ENCODE data around the gene THSD4. TPM values are rescaled to one million over a fixed set of nuclear protein-coding genes. Genes with fewer than 3 reads are reported as not detected.
A peak's percentile ranks its signal among the peaks of the same experiment; 100 is the strongest.

THSD4 gene
- total RNA-seq, 1 donor from 2014 or later, result 2.5 TPM

DNA sequence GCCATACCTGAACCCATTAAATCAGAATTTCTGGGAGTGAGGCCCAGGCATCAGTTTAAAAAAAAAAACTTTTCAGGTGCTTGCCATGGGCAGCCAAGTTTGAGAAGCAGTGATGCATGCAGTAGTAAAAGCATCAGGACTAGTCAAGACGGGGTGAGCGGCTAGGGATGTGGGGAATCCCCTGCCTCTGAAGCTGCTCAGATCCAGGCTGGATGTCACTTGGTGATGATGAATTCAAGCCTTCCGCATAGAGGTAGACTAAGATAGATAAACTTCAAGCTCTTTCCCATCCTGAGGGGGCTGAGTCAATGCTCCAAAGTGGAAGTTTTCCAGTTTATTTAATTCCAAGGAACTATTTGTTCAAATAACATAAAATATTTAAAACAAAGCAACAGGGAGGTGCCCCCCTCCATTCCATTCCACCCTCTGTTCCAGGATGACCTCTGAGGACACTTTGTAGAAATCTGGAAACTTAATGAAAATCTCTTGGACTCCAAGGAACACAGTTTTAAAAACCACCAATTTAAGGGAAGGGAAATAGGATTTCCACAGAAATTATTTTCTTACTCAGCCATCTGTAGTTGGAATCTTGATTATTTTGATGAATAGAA, 594.6 kb downstream of the THSD4 start:
- no peak overlapping the region for H3K9ac ChIP-seq (ENCODE audit: low read length)
- FAIRE-seq, result no peak

DNA sequence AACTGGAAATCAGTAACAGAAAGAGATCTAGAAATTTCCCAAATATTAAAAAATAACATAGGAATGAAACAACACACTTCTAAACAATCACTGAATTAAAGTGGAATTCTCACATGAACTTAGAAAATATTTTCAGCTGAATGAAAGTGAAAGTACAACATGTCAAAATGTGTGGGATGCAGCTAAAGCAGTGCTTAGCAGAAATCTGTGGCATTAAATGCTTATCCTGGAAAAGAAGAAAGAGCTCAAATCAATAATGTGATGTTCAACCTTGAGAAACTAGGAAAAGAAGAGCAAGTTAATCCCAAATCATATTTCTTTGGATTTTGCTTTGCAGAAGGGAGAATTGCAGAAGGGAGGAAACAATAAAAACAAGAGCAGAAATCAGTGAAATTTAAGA, 596.9 kb downstream of the THSD4 start:
- peaks cover 2% of the 10 kb centered on the region for H3K4me1 ChIP-seq (ENCODE audit: insufficient read depth, low read length)
- H3K27ac ChIP-seq (ENCODE audit: low read depth, low read length), result no peak overlapping the region
- H3K4me2 ChIP-seq (ENCODE audit: low read length), result no peak overlapping the region
- DNase-seq (ENCODE audit: low read depth), result no peak
- no peak overlapping the region for H3K4me3 ChIP-seq (ENCODE audit: insufficient read depth, low read depth, low read length)
- H2AFZ ChIP-seq (ENCODE audit: low read depth, low read length), result no peak overlapping the region
- no peak overlapping the region for H3K4me3 Mint-ChIP-seq (ENCODE audit: unreplicated experiment)
- H3K27me3 ChIP-seq (ENCODE audit: insufficient read depth, low read length), result no peaks in the 10 kb centered on the region
- H4K20me1 ChIP-seq (ENCODE audit: insufficient read depth, low read length), result no peaks in the 10 kb centered on the region
- no peak overlapping the region for H3K9ac ChIP-seq (ENCODE audit: low read length)
- no peaks in the 10 kb centered on the region for H3K36me3 Mint-ChIP-seq (ENCODE audit: low read depth, unreplicated experiment)
- no peaks in the 10 kb centered on the region for H3K36me3 ChIP-seq (ENCODE audit: insufficient read depth, low read length)
- no peak for TF ChIP-seq EZH2 (IDR thresholded peaks at IDR 0.05; ENCODE audit: insufficient read depth, low read length)
- TF ChIP-seq, protein P1, sequence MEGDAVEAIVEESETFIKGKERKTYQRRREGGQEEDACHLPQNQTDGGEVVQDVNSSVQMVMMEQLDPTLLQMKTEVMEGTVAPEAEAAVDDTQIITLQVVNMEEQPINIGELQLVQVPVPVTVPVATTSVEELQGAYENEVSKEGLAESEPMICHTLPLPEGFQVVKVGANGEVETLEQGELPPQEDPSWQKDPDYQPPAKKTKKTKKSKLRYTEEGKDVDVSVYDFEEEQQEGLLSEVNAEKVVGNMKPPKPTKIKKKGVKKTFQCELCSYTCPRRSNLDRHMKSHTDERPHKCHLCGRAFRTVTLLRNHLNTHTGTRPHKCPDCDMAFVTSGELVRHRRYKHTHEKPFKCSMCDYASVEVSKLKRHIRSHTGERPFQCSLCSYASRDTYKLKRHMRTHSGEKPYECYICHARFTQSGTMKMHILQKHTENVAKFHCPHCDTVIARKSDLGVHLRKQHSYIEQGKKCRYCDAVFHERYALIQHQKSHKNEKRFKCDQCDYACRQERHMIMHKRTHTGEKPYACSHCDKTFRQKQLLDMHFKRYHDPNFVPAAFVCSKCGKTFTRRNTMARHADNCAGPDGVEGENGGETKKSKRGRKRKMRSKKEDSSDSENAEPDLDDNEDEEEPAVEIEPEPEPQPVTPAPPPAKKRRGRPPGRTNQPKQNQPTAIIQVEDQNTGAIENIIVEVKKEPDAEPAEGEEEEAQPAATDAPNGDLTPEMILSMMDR (IDR thresholded peaks at IDR 0.05; ENCODE audit: insufficient read depth, low read depth, low read length), result no peak
- H3K4me1 Mint-ChIP-seq (ENCODE audit: low read depth, unreplicated experiment), result peaks cover 10% of the 10 kb centered on the region
- H3K79me2 ChIP-seq (ENCODE audit: insufficient read depth, low read length), result no peaks in the 10 kb centered on the region
- no peaks in the 10 kb centered on the region for H3K9me3 Mint-ChIP-seq (ENCODE audit: unreplicated experiment)
- no peaks in the 10 kb centered on the region for H3K9me3 ChIP-seq (ENCODE audit: insufficient read depth, low read depth, low read length)
- no peak overlapping the region for H3K27ac Mint-ChIP-seq (ENCODE audit: unreplicated experiment)
- no peak for FAIRE-seq
- no peaks in the 10 kb centered on the region for H3K27me3 Mint-ChIP-seq (ENCODE audit: low read depth, unreplicated experiment)

More for the DNA sequence above, 594.6 kb downstream of the THSD4 start:
- H3K4me3 ChIP-seq (ENCODE audit: insufficient read depth, low read depth, low read length), result no peak overlapping the region
- Mint-ChIP-seq H3K4me3 (ENCODE audit: unreplicated experiment) (no peak overlapping the region), H3K36me3 (ENCODE audit: low read depth, unreplicated experiment) (no peaks in the 10 kb centered on the region), H3K9me3 (ENCODE audit: unreplicated experiment) (no peaks in the 10 kb centered on the region), H3K27ac (ENCODE audit: unreplicated experiment) (no peak overlapping the region), H3K4me1 (ENCODE audit: low read depth, unreplicated experiment) (peaks cover 16% of the 10 kb centered on the region), H3K27me3 (ENCODE audit: low read depth, unreplicated experiment) (peaks cover 5% of the 10 kb centered on the region)
- H3K79me2 ChIP-seq (ENCODE audit: insufficient read depth, low read length), result no peaks in the 10 kb centered on the region
- H3K36me3 ChIP-seq (ENCODE audit: insufficient read depth, low read length), result no peaks in the 10 kb centered on the region
- no peaks in the 10 kb centered on the region for H3K27me3 ChIP-seq (ENCODE audit: insufficient read depth, low read length)
- peak; percentile 33 for DNase-seq (ENCODE audit: low read depth)
- no peak overlapping the region for H3K4me2 ChIP-seq (ENCODE audit: low read length)
- H4K20me1 ChIP-seq (ENCODE audit: insufficient read depth, low read length), result no peaks in the 10 kb centered on the region
- TF ChIP-seq, protein P1 (IDR thresholded peaks at IDR 0.05; ENCODE audit: insufficient read depth, low read depth, low read length), result no peak
- no peak for TF ChIP-seq EZH2 (IDR thresholded peaks at IDR 0.05; ENCODE audit: insufficient read depth, low read length)
- H3K27ac ChIP-seq (ENCODE audit: low read depth, low read length), result no peak overlapping the region
- peaks cover 12% of the 10 kb centered on the region for H3K4me1 ChIP-seq (ENCODE audit: insufficient read depth, low read length)
- H3K9me3 ChIP-seq (ENCODE audit: insufficient read depth, low read depth, low read length), result no peaks in the 10 kb centered on the region
- H2AFZ ChIP-seq (ENCODE audit: low read depth, low read length), result no peak overlapping the region

DNA sequence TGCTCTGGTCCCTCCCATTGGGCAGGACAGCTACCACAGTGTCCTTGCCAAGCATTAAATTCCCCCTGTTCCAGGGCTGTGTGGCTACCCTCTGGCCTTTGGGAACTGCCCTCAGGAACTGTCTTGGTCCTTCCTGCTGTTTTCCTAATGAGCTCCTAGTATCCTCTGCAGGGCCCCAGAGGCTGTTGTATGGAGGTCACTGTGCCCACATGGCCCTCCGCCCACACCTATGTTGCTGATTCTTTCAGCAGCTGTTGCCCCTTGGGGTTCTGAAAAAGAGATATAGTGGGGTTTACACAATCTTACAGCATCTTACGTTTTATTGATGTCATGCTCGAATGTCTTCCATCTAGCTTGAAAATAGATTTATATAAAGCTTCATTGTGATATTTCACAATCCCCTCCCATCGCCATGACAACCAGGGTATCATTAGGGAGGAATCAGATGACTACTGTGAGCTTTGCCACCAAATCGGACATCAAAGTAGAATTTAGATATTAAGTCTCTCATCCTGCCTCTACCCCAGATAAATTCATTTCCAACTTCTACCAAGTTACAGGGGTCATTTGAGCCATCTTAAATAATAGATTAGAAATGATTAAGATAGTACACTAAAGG, 598.0 kb downstream of the THSD4 start:
- no peaks in the 10 kb centered on the region for H3K9me3 Mint-ChIP-seq (ENCODE audit: unreplicated experiment)
- FAIRE-seq (no peak), DNase-seq (ENCODE audit: low read depth) (no peak)
- H3K4me2 ChIP-seq (ENCODE audit: low read length), result no peak overlapping the region
- TF ChIP-seq EZH2 (IDR thresholded peaks at IDR 0.05; ENCODE audit: insufficient read depth, low read length), result no peak
- TF ChIP-seq, protein P1 (IDR thresholded peaks at IDR 0.05; ENCODE audit: insufficient read depth, low read depth, low read length), result no peak
- H3K4me1 ChIP-seq (ENCODE audit: insufficient read depth, low read length), result no peaks in the 10 kb centered on the region
- H3K27me3 Mint-ChIP-seq (ENCODE audit: low read depth, unreplicated experiment), result no peaks in the 10 kb centered on the region
- H3K27ac ChIP-seq (ENCODE audit: low read depth, low read length), result no peak overlapping the region
- no peaks in the 10 kb centered on the region for H3K9me3 ChIP-seq (ENCODE audit: insufficient read depth, low read depth, low read length)
- no peak overlapping the region for H3K4me3 Mint-ChIP-seq (ENCODE audit: unreplicated experiment)
- no peaks in the 10 kb centered on the region for H3K36me3 Mint-ChIP-seq (ENCODE audit: low read depth, unreplicated experiment)
- no peak overlapping the region for H3K4me3 ChIP-seq (ENCODE audit: insufficient read depth, low read depth, low read length)
- peaks cover 8% of the 10 kb centered on the region for H3K4me1 Mint-ChIP-seq (ENCODE audit: low read depth, unreplicated experiment)
- no peaks in the 10 kb centered on the region for H3K36me3 ChIP-seq (ENCODE audit: insufficient read depth, low read length)
- H3K27ac Mint-ChIP-seq (ENCODE audit: unreplicated experiment), result no peak overlapping the region
- H3K27me3 ChIP-seq (ENCODE audit: insufficient read depth, low read length), result no peaks in the 10 kb centered on the region
- no peaks in the 10 kb centered on the region for H4K20me1 ChIP-seq (ENCODE audit: insufficient read depth, low read length)
- H3K79me2 ChIP-seq (ENCODE audit: insufficient read depth, low read length), result no peaks in the 10 kb centered on the region
- H2AFZ ChIP-seq (ENCODE audit: low read depth, low read length), result no peak overlapping the region
- H3K9ac ChIP-seq (ENCODE audit: low read length), result no peak overlapping the region
